ENCODE results near the gene MESP1.

DNA sequence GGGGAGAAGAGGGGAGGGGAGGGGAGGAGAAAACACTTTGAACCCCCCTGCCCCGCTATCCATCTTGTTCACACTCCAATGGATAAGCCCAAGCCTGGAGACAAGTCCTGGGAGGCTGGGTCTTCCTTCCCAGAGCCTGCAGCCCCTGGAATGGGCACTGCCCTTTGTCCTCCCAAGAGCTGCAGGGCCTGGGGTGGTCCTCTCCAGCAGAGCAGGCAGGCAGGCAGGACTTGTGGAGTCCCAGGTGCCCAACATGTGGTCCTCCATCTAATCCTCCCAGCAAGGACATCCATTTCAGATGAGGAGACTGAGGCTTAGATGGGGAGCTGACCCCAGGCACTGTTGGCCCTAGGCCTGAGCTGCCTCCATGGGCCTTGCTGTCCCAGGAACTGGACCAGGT lies 14.6 kb upstream of the MESP1 start:
- TF ChIP-seq POLR2A (IDR thresholded peaks at IDR 0.05): no peak
- TF ChIP-seq, protein P1, sequence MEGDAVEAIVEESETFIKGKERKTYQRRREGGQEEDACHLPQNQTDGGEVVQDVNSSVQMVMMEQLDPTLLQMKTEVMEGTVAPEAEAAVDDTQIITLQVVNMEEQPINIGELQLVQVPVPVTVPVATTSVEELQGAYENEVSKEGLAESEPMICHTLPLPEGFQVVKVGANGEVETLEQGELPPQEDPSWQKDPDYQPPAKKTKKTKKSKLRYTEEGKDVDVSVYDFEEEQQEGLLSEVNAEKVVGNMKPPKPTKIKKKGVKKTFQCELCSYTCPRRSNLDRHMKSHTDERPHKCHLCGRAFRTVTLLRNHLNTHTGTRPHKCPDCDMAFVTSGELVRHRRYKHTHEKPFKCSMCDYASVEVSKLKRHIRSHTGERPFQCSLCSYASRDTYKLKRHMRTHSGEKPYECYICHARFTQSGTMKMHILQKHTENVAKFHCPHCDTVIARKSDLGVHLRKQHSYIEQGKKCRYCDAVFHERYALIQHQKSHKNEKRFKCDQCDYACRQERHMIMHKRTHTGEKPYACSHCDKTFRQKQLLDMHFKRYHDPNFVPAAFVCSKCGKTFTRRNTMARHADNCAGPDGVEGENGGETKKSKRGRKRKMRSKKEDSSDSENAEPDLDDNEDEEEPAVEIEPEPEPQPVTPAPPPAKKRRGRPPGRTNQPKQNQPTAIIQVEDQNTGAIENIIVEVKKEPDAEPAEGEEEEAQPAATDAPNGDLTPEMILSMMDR (IDR thresholded peaks at IDR 0.05): no peak
